Measurements from ENCODE around the gene CDCA3. TPM values are rescaled to one million over a fixed set of nuclear protein-coding genes. Genes with fewer than 3 reads are reported as not detected.
"Not testable (repeated sequence)": the region's sequence is repeated elsewhere in the genome, so short reads cannot be mapped to it uniquely, and the experiment has no call there.

The CDCA3 gene
- total RNA-seq, 2 experiments from 2014 or later = 74.6 to 83.8 TPM

DNA sequence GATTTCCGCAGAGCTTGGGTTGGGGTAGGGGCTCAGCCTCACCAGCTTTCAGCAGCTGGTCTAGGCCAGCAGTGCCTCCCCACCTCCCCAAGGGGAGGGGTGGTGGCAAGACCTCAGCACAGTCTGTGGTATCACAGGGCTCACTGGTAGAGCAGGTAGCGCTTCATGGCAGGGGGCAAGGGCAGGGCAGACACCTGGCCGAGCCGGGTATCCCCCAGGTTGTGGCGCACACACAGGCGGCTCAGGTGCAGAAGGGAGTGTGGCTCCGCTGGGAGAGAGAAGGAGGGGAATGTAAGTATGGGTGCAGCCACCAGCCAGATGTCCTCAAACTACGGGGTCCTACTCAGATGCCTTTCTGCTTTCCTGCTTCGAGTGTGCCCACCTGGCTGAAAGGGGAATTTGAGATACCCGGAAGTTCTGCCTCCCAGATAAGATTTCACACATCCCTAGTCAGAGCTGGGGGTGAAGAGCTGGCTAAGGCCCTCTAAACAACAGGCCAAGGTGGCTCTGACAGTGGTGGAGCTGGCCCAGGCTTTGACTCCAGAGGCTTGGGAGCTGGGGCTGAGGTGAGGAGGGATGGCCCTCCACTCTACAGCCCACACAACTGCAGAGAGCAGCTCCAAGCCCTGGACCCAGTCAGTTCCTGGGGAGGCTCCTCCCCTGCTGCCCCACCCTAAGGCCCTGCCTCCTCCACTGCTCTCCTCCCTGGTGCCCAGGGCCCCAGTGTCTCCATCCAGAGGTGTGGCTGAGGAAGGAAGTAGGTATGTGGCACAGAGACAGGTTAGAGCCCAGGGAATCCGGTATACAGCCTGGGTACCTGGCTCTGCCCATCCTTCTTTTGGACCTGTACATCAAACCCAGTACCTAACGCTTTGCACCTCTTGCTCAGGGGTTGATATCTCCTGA, 20.2 kb upstream of the CDCA3 start:
- CTCF ChIA-PET = interaction anchor here (0.6 to 9.5 kb wide), 20 partner anchors 10 to 241 kb away, joined by 3 to 124 read pairs (median 7); partner anchors contain the start of genes C12orf57, CDCA3, LPAR5 and MLF2
- TF ChIP-seq, protein P1, sequence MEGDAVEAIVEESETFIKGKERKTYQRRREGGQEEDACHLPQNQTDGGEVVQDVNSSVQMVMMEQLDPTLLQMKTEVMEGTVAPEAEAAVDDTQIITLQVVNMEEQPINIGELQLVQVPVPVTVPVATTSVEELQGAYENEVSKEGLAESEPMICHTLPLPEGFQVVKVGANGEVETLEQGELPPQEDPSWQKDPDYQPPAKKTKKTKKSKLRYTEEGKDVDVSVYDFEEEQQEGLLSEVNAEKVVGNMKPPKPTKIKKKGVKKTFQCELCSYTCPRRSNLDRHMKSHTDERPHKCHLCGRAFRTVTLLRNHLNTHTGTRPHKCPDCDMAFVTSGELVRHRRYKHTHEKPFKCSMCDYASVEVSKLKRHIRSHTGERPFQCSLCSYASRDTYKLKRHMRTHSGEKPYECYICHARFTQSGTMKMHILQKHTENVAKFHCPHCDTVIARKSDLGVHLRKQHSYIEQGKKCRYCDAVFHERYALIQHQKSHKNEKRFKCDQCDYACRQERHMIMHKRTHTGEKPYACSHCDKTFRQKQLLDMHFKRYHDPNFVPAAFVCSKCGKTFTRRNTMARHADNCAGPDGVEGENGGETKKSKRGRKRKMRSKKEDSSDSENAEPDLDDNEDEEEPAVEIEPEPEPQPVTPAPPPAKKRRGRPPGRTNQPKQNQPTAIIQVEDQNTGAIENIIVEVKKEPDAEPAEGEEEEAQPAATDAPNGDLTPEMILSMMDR (IDR thresholded peaks at IDR 0.05) = no peak
- no peaks in the 10 kb centered on the region for H3K27me3 Mint-ChIP-seq
- no peaks in the 10 kb centered on the region for H3K9me3 Mint-ChIP-seq
- peak overlapping the region; percentile 91 for H3K4me3 Mint-ChIP-seq
- H3K36me3 Mint-ChIP-seq (ENCODE audit: low read depth) = peaks cover 67% of the 10 kb centered on the region
- peak overlapping the region; percentile 89 for H3K27ac Mint-ChIP-seq
- ATAC-seq (peak; percentile 21), DNase-seq (peak; percentile 66)
- POLR2A ChIA-PET = interaction anchor here (0.6 to 13.0 kb wide), 20 partner anchors 11 to 118 kb away, joined by 3 to 218 read pairs (median 5); partner anchors contain the start of genes C12orf57, CDCA3, LRRC23 and MLF2
- intact Hi-C loops (cut with micrococcal nuclease) = no loop called here
- H3K4me1 Mint-ChIP-seq (ENCODE audit: low read depth) = peaks cover 53% of the 10 kb centered on the region

GRCh38 chr12:6870304-6870703, 19.2 kb upstream of the CDCA3 start:
- H3K9me3 Mint-ChIP-seq; H3K27me3 Mint-ChIP-seq; intact Hi-C loops (cut with micrococcal nuclease); ATAC-seq; DNase-seq: not testable (repeated sequence)
- Mint-ChIP-seq H3K4me1 (ENCODE audit: low read depth) (peaks cover 63% of the 10 kb centered on the region), H3K27ac (peak overlapping the region; percentile 89), H3K36me3 (ENCODE audit: low read depth) (peaks cover 69% of the 10 kb centered on the region), H3K4me3 (peak overlapping the region; percentile 91)
- CTCF ChIA-PET = interaction anchor here (1.0 to 9.5 kb wide), 15 partner anchors 9 to 239 kb away, joined by 3 to 124 read pairs (median 4); partner anchors contain the start of genes C1RL, CDCA3, ENO2 and MLF2
- POLR2A ChIA-PET = interaction anchor here (0.5 to 13.0 kb wide), 8 partner anchors 11 to 1215 kb away, joined by 3 to 218 read pairs (median 8); partner anchors contain the start of genes C12orf57, CDCA3, MLF2 and RNU7-1

DNA sequence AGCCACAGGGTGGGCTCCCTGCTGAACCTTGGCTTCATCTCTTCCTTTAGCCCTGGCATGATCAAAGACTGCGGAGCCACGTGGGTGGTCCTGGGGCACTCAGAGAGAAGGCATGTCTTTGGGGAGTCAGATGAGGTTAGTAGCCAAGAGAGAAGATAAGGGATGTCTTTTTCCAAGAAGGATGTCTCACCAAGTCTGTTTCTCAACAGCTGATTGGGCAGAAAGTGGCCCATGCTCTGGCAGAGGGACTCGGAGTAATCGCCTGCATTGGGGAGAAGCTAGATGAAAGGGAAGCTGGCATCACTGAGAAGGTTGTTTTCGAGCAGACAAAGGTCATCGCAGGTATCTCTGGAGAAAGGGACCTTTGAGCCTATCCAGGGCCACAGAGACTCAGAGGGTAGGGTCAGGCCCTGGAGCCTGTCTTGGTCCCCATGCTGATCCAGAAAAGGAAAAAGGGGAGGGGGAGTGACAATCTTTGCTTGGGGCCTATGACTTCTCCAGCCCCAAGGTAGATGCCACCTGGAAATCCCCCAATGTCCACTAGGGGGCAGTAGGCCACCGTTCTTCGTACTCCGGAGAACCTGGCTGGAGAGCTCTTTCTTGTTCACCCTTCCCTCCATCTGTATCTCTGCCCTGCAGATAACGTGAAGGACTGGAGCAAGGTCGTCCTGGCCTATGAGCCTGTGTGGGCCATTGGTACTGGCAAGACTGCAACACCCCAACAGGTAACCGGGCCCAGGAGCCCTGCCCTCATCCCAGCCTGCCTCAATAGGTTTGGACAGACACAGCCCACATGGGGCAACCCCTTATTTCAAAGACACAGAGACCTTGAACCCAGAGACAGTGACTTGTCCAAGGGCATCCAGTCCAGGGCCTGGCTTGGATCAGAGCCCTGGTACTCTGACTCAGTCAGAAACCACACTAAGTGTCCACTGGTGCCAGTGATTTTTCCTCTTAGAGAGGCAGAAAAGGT, 18.2 kb upstream of the CDCA3 start:
- peak; percentile 91 for DNase-seq
- POLR2A ChIA-PET = interaction anchor here (1.1 to 13.0 kb wide), 10 partner anchors 10 to 95 kb away, joined by 3 to 218 read pairs (median 6); partner anchors contain the start of genes C12orf57, CDCA3, RNU7-1 and USP5
- intact Hi-C loops (cut with micrococcal nuclease) = no loop called here
- peaks cover 71% of the 10 kb centered on the region for H3K36me3 Mint-ChIP-seq (ENCODE audit: low read depth)
- no peaks in the 10 kb centered on the region for H3K9me3 Mint-ChIP-seq
- H3K4me3 Mint-ChIP-seq = peak overlapping the region; percentile 91
- TF ChIP-seq, protein P1 (IDR thresholded peaks at IDR 0.05) = peak; percentile 78
- H3K27ac Mint-ChIP-seq = peak overlapping the region; percentile 97
- H3K27me3 Mint-ChIP-seq = no peaks in the 10 kb centered on the region
- no peak for ATAC-seq
- peaks cover 59% of the 10 kb centered on the region for H3K4me1 Mint-ChIP-seq (ENCODE audit: low read depth)
- CTCF ChIA-PET = interaction anchor here (0.6 to 9.5 kb wide), 34 partner anchors 8 to 243 kb away, joined by 3 to 124 read pairs (median 4); partner anchors contain the start of genes C1RL, CDCA3, COPS7A and ENO2

DNA sequence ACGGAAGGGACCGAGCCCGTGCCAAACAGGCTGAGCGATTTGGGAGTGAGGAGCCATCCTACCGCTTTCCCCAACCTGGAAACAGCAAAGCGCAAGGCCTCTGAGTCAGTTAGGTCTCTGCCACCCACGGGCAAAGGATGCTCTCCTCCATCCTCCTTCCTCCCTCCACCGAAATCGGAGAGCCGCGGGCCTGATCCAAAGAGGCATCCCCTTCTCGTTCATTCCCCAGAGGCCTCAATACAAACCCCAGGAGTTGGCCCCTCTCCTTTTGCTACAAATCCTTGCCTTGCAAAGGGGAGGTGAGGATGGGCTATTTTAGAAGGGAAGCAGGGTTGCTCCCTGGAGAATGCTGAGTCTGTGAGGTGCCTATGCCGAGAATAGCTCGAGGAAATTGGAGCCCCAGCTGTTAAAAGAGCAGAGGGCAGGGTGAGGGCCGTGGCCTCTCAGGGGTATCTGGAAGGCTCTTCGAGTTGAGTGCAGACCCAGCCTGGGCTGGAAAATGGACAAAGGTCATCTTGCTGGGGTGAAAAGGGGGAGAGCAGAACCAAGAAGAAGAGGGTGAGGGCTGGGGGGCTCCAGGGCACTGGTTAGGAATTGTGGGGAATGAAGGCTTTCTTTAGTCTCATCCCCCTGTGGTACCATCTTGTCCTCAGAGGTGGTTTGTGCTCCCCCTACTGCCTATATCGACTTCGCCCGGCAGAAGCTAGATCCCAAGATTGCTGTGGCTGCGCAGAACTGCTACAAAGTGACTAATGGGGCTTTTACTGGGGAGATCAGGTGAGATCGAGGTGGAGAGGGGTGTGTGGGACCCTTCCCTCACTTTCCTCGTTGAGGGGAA, 17.3 kb upstream of the CDCA3 start:
- POLR2A ChIA-PET = interaction anchor here (0.7 to 13.0 kb wide), 18 partner anchors 9 to 115 kb away, joined by 3 to 218 read pairs (median 6); partner anchors contain the start of genes C12orf57, CDCA3, MLF2 and P3H3
- Mint-ChIP-seq H3K27me3 (no peaks in the 10 kb centered on the region), H3K4me1 (ENCODE audit: low read depth) (peaks cover 55% of the 10 kb centered on the region), H3K27ac (peak overlapping the region; percentile 97), H3K36me3 (ENCODE audit: low read depth) (peaks cover 72% of the 10 kb centered on the region), H3K4me3 (peak overlapping the region; percentile 91), H3K9me3 (no peaks in the 10 kb centered on the region)
- ATAC-seq (no peak), DNase-seq (peak; percentile 23)
- intact Hi-C loops (cut with micrococcal nuclease) = no loop called here
- TF ChIP-seq, protein P1 (IDR thresholded peaks at IDR 0.05) = no peak
- CTCF ChIA-PET = interaction anchor here (0.6 to 9.5 kb wide), 19 partner anchors 15 to 241 kb away, joined by 3 to 124 read pairs (median 5); partner anchors contain the start of genes C1RL, CDCA3, COPS7A and LRRC23

Measured in activated CD8-positive, alpha-beta T cell treated with anti-CD3 and anti-CD28 coated beads for 36 hours (primary cell).